ENCODE data around the gene CD101.

GRCh38 chr1:116989835-116990234, 11.7 kb upstream of the CD101 start:
- no peak for TF ChIP-seq CTCF (IDR thresholded peaks at IDR 0.05; ENCODE audit: poor library complexity)
- TF ChIP-seq EZH2 (IDR thresholded peaks at IDR 0.05; ENCODE audit: borderline replicate concordance) = no peak
